NCI-H128 (cell line): ENCODE measurements around the gene SLC24A3.

Source experiments
- DNase-seq: peaks from one replicate; lab custom pipeline; 2025; ENCODE audit not compliant: unreplicated experiment; lab: John Stamatoyannopoulos, UW

SLC24A3 gene

DNA sequence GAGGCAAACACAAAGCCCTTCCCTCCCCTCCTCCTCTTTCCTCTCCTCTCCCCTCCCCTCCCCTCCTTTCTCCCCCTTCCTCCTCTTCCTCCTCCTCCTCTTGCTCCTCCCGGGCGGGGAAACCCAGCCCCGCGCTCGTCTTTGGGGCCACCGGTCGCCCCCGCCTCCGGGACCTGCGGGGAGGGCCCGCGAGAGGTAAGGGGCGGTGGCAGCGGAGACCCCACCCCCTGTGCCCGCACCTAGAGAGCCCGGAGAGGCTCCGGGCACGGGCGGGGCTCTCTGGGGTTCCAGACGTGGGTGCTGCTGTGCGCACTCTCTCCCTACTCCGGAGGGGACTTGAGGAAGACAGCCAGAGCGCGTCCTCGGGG, 545.7 kb downstream of the SLC24A3 start, which contains the start of gene RIN2:
RIN2 (plus strand) TSS at position 126 of the 368 bp plus-strand sequence. CDS start 131,344 bp downstream, outside the sequence.
- DNase-seq, result no peak

DNA sequence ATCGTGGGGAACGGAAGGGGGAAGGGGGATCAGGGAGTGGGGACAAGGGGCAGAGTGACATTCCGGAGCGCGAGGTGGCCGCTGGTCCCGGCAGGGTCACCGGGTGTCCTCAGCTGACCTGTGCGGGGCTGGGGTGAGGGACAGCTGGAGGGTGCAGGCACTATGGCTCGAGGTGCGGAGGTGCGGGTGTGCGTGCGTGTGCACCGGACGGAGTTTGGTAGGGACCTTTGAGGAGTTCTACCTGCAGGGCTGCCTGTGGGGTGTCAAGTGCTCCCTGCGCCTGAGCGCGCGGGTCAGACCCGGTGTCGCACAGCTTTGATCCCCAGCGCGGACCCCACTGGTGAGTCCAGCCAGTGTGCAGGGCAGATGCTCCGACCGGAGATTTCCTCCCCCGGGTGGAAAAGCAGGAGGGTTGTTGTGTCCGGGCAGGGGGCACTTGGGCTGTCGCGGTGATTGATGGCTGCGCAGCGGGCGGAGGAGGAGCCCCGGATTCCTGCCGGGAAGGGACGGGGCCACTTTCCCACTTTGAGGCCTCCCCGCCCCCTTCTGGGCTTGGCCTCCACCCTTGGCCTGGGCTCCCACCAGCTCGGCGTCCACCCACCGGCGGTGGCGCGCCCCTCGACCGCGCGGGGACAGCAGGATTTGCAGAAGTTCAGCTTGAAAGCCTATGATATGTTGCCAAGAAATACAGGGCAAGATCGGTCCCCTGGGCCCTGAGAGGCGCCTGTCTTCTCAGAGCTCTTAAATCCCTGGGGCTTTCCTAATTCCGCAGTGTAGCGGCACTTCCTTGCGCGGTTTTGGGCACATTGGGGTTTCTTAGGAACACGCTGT, 546.3 kb downstream of the SLC24A3 start:
- no peak for DNase-seq

DNA sequence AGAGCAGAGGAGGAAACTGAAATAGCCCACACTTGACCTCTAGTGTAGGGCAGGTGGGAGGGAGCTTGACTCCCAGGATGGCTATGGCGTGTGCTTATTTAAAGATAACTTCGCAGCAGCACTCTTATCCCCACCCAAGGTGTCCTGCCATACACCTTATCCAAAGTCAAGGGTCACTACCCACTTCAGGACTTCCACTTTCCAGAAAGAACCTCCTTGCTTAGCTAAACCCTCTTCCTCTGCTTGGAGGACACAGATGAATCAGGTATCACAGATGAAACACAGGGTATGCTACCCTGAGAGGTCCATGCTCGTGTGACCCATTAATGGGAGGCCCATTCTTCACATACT, 547.9 kb downstream of the SLC24A3 start:
- no peak for DNase-seq

DNA sequence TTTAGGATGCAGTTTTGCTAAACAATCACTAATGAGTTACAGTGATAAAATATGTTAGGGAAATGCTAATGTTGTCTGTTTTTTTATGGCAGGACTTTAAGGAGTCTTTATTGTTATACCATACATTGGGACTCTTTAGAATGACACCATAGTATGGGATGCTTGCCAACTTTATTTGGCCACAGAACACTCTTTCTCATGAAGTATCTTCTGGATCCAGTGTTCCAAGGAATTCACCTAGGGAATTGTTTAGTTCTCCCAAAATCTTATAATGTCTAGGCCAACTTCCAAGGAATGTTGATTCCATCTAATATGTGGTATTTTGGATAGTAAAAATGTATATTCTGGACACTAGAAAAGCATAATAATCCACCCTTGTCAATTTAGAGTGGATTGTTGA, 548.9 kb downstream of the SLC24A3 start:
- DNase-seq, result no peak

DNA sequence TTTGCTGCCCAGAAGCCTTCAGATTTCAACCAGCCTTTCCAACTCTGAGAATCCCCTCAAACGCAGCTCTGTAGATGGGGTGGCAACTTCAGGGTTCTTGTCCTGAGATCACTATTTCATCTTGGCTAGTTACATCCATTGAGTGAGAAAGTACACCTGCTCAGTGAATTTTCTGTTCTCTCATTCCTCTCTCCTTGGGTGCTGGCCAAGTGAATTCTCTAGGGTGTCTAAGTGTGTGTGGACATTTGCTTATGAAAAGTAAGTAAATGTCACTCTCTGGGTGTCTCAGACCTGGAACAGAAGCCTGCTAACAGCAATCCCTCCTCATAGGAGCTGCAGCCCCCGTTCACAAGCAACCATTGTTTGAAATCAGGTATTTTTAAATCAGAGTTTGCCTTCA, 549.4 kb downstream of the SLC24A3 start:
- peak; percentile 17 for DNase-seq

DNA sequence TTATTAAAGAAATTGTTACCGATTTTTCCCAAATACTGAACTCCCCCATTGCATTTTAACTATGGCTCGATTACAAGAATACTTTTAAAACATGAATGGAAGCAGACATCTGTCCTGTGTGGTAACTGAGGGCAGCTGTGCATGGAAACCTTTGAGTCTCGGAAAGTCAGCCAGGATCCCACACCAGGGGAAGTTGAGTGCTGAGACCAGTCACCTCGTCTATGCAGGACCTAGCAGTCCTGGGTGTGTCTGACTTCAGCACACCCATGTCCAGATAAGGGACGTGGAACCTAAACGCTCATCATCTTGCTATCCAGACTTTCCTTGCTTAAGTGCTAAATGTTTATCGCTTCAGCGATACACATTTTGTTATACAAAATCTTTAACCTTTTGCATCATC, 551.8 kb downstream of the SLC24A3 start:
- DNase-seq, result no peak

DNA sequence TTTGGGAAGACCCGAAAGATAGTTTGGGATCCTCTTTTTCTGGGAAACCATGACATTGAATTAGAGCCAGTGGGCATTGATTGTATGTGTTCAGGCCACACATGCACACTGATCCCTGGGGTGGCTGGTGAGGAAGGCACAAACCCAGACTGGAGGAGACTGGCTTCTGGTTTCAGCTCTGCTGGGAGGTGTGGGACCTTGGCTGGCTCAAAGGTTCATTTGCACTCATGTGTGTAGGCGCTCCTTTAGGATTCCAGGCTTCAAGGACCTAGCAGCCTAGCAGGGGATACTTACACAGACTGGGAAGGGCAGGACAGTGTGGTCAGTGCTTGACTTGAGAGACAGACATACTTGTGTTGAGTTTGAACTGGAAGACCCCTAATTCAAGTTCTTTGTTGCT, 552.8 kb downstream of the SLC24A3 start:
- DNase-seq, result no peak

DNA sequence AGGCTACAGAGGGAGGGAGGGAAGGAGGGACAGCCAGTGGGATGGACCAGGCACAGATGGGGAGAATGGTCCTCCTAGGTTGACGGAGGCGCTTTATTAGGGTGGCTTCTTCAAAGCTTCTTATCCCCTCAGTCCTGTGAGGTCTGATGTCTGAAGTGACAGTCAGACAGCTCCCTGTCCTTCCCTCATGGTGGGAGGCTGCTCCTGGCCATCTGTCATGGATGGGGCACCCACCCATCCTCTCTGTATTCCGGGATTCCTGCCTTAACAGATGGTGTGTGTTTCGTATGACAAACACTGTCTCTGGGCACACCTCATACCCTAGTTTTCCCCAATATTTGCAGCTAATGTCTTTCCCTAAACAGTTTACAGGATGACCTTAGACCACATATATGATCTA, 553.5 kb downstream of the SLC24A3 start:
- no peak for DNase-seq

DNA sequence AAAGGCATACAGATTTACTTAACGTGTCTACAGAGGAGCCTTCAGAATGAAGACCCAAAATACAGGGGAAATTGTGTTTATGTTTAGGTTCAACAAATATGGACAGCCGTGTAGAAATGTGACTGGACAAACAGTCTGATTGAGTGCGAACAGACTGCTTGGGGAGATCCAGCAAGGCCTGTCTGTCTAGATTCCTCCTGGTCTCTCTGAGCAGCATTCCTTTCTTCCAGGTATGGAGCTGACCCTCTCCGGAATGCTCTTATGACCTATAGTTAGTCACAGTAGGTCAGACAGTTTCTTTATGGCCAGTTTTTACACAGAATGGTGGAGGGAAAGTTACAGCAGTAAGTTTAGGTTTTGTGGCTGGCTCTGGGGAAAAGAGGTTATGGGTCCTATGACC, 554.6 kb downstream of the SLC24A3 start:
- DNase-seq, result no peak

DNA sequence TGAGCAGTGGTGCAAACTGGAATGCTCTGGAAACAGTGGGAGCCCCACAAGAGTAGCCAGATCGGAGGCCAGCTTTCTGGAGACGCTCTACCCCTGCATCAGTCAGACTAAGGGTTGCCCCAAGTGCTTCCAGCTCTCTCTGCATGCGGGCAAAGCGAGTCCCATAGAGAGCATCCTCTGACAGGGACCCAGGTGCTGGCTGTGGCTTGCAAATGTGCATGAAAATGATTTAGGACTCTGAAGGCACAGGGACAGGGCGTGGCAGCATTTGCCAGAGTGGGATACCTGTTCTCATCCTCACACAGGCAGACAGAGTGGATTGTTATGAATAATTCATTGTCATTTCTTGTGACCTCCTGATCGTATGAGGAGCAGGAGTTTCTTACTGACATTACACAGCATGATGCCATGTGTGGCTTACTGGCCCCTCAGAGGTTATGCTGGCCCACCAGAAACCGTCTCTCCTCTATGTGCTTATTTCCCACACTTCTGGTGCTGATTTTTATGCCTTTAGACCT, 555.9 kb downstream of the SLC24A3 start:
- no peak for DNase-seq

DNA sequence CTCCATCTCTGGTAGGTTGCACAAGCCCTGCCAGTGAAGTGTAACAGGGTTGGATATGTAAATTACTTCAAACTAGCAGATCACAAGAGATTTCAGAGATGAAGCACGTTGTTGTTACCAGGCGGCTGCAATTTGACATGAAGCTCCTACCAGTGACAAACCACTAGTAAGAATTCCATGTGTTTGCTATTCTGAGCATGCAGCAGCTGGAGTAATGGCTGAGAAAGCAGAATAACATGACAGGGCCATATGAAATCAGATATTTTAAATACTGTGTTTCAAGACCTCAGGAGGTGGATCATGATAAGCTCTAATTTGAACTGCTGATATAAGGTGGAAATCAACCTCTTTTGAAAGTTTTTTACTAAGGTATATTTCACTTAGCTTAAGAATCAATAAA, 557.1 kb downstream of the SLC24A3 start:
- no peak for DNase-seq

DNA sequence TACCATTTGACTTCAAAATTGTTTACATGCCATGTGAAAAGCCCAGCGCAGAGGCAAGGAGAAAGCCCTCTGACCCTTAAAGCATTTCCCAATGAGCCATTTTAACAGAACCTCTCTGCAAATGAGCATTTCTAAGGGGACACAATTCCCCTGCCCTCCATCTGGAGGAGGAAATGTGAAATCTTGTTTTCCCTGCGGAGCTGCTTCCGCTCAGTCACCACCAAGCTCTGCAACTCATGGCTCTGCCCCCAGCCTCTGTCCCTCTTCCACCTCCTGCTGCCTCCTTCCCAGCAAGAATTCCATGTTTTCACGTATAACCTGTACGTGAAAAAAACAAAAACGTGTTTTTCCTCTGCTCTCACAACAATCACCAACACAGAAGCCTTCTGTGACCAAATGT, 557.9 kb downstream of the SLC24A3 start:
- DNase-seq, result no peak

DNA sequence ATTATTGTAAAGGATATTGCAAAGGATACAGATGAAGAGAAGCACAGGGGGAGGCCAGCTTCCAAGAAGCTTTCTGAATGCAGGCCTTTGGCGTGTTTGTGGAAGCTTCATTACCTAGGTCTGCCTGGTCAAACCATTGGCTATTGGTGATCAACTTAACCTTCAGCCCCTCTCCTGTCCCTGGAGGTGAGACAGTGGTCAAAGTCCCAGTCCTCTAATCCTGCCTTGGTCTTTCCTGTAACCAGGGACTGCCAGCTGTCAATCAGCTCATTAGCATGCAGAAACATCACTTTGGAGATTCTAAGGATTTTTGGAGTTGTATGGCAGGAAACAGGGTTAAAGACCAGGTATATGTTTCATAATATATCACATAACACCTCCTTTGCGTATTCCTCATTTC, 558.6 kb downstream of the SLC24A3 start:
- no peak for DNase-seq
